Germinal center (tissue), 1 donor: ENCODE data around the gene ENG.
"Not testable (repeated sequence)": the region's sequence is repeated elsewhere in the genome, so short reads cannot be mapped to it uniquely, and the experiment has no call there.

Experiments used
- DNase-seq: peaks from one replicate; pipeline ENCODE4 v3.0.0; 2012; ENCODE audit warnings: mixed read lengths, low spot score

The ENG gene

GRCh38 chr9:127854184-127854806 is at the start of gene ENG:
Gene ENG, minus strand, starts transcription at chr9:127854658. Its CDS starts 303 bp downstream, at chr9:127854355.
- DNase-seq: no peak

- peak; percentile 58 for DNase-seq
Measured at GRCh38 chr9:127903557-127904475, 49.4 kb upstream of the ENG start.

- peak; percentile 91 for DNase-seq
Measured at GRCh38 chr9:127899128-127899943, 44.9 kb upstream of the ENG start, which contains the start of gene ST6GALNAC6. Gene ST6GALNAC6, minus strand, starts transcription at chr9:127899603. Its CDS starts 1,622 bp downstream, at chr9:127897981.

DNA sequence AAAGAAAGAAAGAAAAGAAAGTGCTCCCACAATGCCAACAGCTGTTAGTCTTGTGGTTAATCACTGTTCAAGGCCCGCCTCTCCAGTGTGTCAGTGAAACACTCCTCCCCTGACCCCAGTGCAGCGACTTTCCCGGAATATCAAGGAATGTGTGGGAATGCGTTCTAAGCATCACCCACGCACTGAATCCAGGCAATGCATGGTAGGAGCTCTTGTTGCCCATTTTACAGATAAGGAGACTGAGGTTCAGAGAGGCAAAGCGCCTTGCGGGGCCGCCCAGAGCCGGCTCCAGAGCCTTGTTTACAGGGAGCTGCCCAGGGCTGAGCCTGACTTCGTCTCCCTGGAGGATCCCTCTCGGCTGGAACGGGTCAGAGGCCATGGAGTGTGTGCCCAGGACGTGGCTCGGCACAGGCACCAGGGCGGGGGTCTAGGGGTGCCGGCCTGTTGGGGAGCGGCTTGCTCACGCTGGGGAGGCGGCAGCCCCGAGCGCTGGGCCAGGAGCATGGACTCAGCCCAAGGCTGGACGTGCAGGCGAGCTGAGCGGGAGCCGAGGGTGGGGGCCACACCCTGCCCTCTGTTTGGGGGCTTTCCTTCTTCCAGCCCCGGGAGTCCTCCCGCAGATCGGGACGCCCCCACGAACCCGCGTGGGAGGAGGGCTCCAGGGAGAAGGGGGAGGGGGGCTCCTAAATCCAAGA is 44.1 kb upstream of the ENG start:
- DNase-seq: no peak

DNA sequence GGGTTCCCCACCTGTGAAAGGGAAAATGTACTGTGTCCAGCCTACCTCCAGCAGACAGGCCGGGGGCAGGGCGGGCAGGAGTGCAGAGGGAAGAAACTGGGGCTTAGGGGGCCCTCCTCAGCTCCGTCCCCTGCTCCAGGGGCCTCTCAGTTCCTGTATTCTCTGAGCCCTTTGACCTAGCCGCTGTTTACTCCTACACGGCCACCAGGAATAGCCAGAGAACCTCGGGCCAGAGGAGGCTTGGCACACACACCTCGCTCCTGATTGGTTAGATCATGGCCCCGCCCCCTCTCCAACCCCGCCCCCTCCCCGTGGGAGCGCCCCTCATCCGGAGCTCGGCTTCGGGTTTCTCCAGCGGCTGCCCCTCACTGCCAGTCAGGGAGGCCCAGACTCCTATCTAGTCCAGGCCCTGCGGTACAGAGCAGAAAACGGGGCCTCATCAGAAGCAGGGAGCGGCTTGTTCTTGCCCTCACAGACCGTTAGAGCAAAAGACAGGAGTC is 42.8 kb upstream of the ENG start:
- DNase-seq: peak; percentile 81

DNA sequence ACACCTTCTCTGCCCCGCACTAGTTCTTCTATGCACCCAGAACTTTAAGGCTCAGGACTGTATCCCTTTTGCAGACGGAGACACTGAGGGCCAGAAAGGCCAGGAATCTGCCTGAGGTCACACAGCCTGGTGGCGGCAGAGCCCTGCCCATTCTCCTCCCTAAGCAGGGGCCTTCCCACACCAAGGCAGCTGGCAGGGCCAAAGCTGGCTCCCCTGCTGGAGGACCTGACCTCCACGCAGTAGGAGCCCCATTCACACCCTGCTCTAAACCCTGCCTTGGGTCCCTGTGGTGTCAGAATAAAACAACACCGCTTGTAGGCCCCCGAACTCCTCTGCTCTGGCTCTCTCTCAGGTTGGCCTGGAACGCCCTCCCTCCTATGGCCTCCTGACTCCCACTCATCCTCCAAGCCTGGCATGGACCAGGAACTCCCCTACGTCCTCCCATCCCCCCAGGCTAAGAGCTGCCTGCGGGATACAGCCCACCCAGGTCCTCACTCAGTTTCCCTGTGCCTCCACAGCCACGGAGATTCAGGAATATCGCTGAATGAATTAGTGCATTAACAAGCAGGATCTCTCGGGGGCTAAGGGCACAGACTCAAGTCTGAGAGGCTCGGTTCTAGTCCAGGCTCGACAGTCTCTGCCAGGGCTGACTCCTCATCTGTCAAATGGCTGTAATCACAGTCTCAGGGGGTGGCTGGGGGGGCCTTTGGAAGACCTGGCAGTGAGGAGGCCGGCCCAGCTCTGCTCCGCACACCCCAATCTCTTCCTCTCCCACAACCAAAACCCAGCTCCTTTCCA is 42.1 kb upstream of the ENG start:
- no peak for DNase-seq

GRCh38 chr9:127895811-127896210 is 41.4 kb upstream of the ENG start:
- no peak for DNase-seq

- DNase-seq: no peak
Measured at GRCh38 chr9:127893392-127893791, 38.9 kb upstream of the ENG start.

DNA sequence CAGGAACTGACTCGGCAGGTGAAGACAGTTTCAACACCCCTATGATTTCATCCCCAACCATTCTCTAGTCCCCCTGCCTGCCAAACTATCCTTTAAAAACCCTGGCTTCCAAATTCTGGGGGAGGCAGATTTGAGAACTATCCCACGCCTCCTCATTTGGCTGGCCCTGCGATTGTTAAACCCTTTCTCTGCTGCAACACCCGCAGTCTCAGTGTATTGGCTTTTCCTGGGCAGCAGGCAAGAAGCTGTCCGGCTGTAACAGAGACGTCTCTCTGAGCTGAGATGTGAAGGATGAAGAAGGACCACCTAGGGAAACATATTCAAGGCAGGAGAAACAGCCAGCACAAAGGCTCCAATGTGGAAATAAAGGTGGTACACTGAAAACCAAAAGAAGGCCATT is 38.4 kb upstream of the ENG start:
- no peak for DNase-seq

GRCh38 chr9:127890053-127890452 is 35.6 kb upstream of the ENG start:
- no peak for DNase-seq

DNA sequence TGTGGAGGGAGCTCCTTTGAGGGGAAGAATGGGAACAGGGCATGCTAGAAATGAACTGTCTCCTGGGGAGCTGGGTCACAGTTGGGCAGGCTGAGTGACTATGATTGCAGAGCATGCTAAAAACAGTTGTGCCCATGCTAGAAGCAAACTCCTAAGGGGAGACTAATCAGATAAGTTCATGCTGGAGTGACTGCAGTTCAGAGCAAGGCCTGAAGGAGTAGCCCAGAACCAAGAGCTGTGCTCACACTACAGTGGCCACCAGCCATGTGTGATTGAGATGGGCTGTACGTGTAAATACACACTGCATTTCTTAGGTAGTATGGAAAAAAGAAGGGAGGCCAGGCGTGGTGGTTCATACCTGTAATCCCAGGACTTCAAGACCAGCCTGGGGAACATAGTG is 33.3 kb upstream of the ENG start:
- no peak for DNase-seq

DNA sequence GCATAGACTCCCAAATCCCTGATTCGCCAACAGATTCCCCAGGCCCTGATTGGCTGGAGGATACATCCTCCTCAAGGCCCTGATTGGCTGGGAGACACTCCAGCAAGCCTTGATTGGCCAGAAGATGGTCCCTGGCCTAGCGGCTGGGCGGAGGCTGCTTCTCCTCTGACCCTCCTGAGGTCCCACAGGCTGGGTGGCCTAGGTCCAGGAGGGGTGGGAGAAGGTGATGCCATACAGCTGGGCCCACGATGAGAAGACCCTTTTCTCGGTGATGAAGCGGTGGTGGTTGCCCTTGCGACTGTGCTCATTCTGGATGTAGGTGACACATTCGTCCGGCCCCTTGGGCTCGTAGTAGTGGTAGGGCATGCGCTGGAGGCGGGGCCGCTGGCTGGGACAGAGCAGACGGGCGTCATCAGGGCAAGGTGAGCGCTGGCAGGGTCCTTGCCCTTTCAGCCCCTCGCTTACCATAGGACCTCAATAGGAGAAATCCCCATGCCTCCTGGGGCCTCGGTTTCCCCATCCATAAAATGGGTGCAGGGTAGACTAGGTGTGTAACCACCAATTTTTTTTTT is 32.0 kb upstream of the ENG start:
- DNase-seq: no peak

- DNase-seq: no peak
Measured at GRCh38 chr9:127885508-127886281, 31.2 kb upstream of the ENG start.

- no peak for DNase-seq
Measured at GRCh38 chr9:127884976-127885490, 30.6 kb upstream of the ENG start.

DNA sequence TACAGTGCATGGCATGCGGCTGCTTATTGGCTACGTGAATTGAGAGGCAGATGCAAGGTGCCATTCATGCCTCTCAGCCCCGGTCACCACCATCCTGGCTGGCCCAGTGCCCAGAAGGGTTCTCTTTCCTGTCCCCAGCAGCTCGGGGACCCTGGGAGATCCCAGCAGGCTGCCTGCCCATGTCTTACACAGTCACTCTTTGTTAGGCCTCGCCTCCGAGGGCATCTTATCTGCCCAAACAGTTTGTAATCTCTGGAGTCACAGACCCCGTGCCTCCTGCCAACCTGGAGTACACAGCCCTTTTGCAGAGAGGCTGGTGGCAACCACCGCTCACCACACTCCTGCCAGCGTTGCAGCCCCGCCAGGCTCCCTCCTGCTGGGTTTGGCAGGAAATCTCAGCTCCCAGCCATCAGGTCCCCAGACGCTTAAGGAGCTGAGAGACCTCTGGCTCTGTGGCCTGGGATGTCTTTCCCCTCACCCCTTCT is 30.0 kb upstream of the ENG start:
- no peak for DNase-seq

GRCh38 chr9:127883959-127884358 is 29.5 kb upstream of the ENG start:
- no peak for DNase-seq

DNA sequence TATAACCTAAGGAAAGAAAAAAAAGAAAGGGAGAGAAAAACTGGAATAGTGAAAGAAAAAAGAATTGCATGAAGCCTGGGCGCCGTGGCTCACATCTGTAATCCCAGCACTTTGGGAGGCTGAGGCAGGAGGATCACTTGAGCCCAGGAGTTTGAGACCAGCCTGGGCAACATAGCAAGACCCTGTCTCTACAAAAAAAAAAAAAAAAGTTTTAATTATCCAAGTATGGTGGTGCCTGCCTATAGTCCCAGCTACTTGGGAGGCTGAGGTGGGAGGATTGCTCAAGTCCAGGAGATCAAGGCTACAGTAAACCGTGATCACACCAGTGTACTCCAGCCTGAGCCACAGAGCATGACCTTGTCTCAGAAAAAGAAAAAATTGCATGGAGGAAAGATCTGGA is 27.3 kb upstream of the ENG start:
- DNase-seq: not testable (repeated sequence)

DNA sequence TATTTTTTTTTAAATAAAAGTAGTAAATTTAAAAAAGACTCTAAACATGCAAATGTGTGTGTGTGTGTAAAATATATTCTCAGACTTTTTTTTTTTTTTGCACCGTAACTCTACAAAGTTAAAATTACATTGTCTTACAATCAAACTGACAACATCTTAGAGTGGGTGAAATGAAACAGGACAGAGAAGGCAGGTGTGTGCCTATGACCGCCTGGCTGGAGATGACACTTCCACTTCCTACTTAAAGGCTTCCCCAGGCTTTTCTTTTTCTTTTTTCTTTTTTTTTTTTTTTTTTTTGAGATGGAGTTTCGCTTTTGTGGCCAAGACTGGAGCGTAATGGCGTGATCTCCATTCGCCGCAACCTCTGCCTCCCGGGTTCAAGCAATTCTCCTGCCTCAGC is 25.7 kb upstream of the ENG start:
- peak; percentile 45 for DNase-seq
